Measurements from ENCODE around the gene RASAL2. TPM values are rescaled to one million over a fixed set of nuclear protein-coding genes. Genes with fewer than 3 reads are reported as not detected.

Gene RASAL2
- polyA plus RNA-seq, 2 of the 4 experiments (the other 2 are of a cell fraction): 7.1 to 17.6 TPM

- H3K4me2 ChIP-seq: no peak overlapping the region
- TF ChIP-seq CHD4 (IDR thresholded peaks at IDR 0.05; ENCODE audit: borderline replicate concordance) (no peak), SMC3 (IDR thresholded peaks at IDR 0.05) (no peak), BCL3 (IDR thresholded peaks at IDR 0.05) (no peak)
- TF ChIP-seq, protein P1, sequence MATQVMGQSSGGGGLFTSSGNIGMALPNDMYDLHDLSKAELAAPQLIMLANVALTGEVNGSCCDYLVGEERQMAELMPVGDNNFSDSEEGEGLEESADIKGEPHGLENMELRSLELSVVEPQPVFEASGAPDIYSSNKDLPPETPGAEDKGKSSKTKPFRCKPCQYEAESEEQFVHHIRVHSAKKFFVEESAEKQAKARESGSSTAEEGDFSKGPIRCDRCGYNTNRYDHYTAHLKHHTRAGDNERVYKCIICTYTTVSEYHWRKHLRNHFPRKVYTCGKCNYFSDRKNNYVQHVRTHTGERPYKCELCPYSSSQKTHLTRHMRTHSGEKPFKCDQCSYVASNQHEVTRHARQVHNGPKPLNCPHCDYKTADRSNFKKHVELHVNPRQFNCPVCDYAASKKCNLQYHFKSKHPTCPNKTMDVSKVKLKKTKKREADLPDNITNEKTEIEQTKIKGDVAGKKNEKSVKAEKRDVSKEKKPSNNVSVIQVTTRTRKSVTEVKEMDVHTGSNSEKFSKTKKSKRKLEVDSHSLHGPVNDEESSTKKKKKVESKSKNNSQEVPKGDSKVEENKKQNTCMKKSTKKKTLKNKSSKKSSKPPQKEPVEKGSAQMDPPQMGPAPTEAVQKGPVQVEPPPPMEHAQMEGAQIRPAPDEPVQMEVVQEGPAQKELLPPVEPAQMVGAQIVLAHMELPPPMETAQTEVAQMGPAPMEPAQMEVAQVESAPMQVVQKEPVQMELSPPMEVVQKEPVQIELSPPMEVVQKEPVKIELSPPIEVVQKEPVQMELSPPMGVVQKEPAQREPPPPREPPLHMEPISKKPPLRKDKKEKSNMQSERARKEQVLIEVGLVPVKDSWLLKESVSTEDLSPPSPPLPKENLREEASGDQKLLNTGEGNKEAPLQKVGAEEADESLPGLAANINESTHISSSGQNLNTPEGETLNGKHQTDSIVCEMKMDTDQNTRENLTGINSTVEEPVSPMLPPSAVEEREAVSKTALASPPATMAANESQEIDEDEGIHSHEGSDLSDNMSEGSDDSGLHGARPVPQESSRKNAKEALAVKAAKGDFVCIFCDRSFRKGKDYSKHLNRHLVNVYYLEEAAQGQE (IDR thresholded peaks at IDR 0.05): no peak
- WGBS (ENCODE audit: missing lambda C conversion rate): 79% methylated on average over 10 of the region's 10 CpGs
- H3K9me3 ChIP-seq: no peaks in the 10 kb centered on the region
- H3K27ac ChIP-seq: no peak overlapping the region
- no peak for DNase-seq (ENCODE audit: low read depth in 1 of 2, low spot score in 1 of 2)
- ChIA-PET POLR2A (no interaction called here), CTCF (interaction anchor here (0.5 to 6.0 kb wide), 40 partner anchors 9 to 1608 kb away, joined by 3 to 54 read pairs (median 4); partner anchors contain the start of gene TEX35)
- H3K4me3 ChIP-seq: no peak overlapping the region
- FAIRE-seq: no peak
- peak in 1 of 2 experiments; percentile 30; a peak in 3 of 6 replicates for ATAC-seq
- H3K4me1 ChIP-seq: no peaks in the 10 kb centered on the region
Measured at GRCh38 chr1:178500936-178501554, 407.1 kb downstream of the RASAL2 start.

GRCh38 chr1:178501705-178502329 is 407.9 kb downstream of the RASAL2 start:
- FAIRE-seq: no peak
- H3K9me3 ChIP-seq: no peaks in the 10 kb centered on the region
- 9% methylated on average over 5 of the region's 5 CpGs for WGBS (ENCODE audit: missing lambda C conversion rate)

GRCh38 chr1:178502330-178502714 is 408.4 kb downstream of the RASAL2 start:
- CTCF ChIA-PET: interaction anchor here (0.6 to 6.0 kb wide), 35 partner anchors 10 to 559 kb away, joined by 3 to 54 read pairs (median 4); partner anchors contain the start of gene TEX35
- WGBS (ENCODE audit: missing lambda C conversion rate): 62% methylated on average over 3 of the region's 3 CpGs
- no peak for ATAC-seq
- no peak for FAIRE-seq
- H3K27ac ChIP-seq: no peak overlapping the region
- no peak overlapping the region for H3K4me2 ChIP-seq
- no peak overlapping the region for H3K4me3 ChIP-seq
- POLR2A ChIA-PET: no interaction called here
- TF ChIP-seq MAZ (IDR thresholded peaks at IDR 0.05; ENCODE audit: borderline replicate concordance, low read depth, low read length): no peak
- H3K9me3 ChIP-seq: no peaks in the 10 kb centered on the region
- no peak for DNase-seq (ENCODE audit: low read depth in 1 of 2, low spot score in 1 of 2)
- no peaks in the 10 kb centered on the region for H3K4me1 ChIP-seq

More at GRCh38 chr1:178501705-178502329, 407.9 kb downstream of the RASAL2 start:
- CTCF ChIA-PET: interaction anchor here (0.5 to 6.0 kb wide), 43 partner anchors 10 to 1607 kb away, joined by 3 to 54 read pairs (median 4); partner anchors contain the start of gene TEX35
- no peak overlapping the region for H3K27ac ChIP-seq
- H3K4me1 ChIP-seq: no peaks in the 10 kb centered on the region
- TF ChIP-seq NFE2L2 (conservative IDR thresholded peaks at IDR 0.05; ENCODE audit: low read length): no peak
- TF ChIP-seq PHF8 (IDR thresholded peaks at IDR 0.05; ENCODE audit: borderline replicate concordance, low read depth): no peak
- TF ChIP-seq, protein P2, sequence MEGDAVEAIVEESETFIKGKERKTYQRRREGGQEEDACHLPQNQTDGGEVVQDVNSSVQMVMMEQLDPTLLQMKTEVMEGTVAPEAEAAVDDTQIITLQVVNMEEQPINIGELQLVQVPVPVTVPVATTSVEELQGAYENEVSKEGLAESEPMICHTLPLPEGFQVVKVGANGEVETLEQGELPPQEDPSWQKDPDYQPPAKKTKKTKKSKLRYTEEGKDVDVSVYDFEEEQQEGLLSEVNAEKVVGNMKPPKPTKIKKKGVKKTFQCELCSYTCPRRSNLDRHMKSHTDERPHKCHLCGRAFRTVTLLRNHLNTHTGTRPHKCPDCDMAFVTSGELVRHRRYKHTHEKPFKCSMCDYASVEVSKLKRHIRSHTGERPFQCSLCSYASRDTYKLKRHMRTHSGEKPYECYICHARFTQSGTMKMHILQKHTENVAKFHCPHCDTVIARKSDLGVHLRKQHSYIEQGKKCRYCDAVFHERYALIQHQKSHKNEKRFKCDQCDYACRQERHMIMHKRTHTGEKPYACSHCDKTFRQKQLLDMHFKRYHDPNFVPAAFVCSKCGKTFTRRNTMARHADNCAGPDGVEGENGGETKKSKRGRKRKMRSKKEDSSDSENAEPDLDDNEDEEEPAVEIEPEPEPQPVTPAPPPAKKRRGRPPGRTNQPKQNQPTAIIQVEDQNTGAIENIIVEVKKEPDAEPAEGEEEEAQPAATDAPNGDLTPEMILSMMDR (IDR thresholded peaks at IDR 0.05): peak; percentile 84
- TF ChIP-seq RAD21 (conservative IDR thresholded peaks at IDR 0.05 in 1 of 2, IDR thresholded peaks at IDR 0.05 in 1 of 2): peak; percentile 72 to 80
- TF ChIP-seq E2F6 (IDR thresholded peaks at IDR 0.05; ENCODE audit: borderline replicate concordance, low read depth): no peak
- no peak for TF ChIP-seq RNF2 (IDR thresholded peaks at IDR 0.05; ENCODE audit: borderline replicate concordance, low read depth)
- TF ChIP-seq SMC3 (IDR thresholded peaks at IDR 0.05): peak; percentile 71
- H3K4me2 ChIP-seq: no peak overlapping the region
- no peak overlapping the region for H3K4me3 ChIP-seq
- DNase-seq (ENCODE audit: low read depth in 1 of 2, low spot score in 1 of 2): peak; percentile 62 to 80
- POLR2A ChIA-PET: no interaction called here
- ATAC-seq: peak; percentile 76 to 92

Measured in A549 (cell line).